Left lung (tissue), 10 donors: ENCODE results near the gene ACTL9. TPM values are rescaled to one million over a fixed set of nuclear protein-coding genes. Genes with fewer than 3 reads are reported as not detected.

Experiments
- ATAC-seq: fragments of 200-7000 bp; cut with Tn5 transposase; one replicate; pipeline ENCODE4 v1.9.1; 2020; ENCODE audit warnings: moderate library complexity
- DNase-seq, 4 donors: peaks; one replicate each; pipeline ENCODE4 v3.0.0-alpha.2; 2013 to 2020
- H3K27ac ChIP-seq, 2 donors: fragments of 200-600 bp; sonication (generic) in 1 of 2; one replicate each; pipeline versions ENCODE4 v1.5.0 to v1.8.0; 2020 to 2021
- H3K27me3 ChIP-seq, 2 donors: fragments of 200-600 bp; sonication (generic) in 1 of 2; one replicate each; pipeline versions ENCODE4 v1.5.0 to v1.8.0; 2020 to 2021
- H3K36me3 ChIP-seq, 2 donors: fragments of 200-600 bp; sonication (generic) in 1 of 2; one replicate each; pipeline versions ENCODE4 v1.5.0 to v1.8.0; 2020 to 2021
- H3K4me1 ChIP-seq, 2 donors: fragments of 200-600 bp; one replicate each; pipeline ENCODE4 v1.8.0; 2021
- H3K4me3 ChIP-seq, 2 donors: fragments of 200-600 bp; sonication (generic) in 1 of 2; one replicate each; pipeline versions ENCODE4 v1.5.0 to v1.8.0; 2020 to 2021; ENCODE audit warnings: mild to moderate bottlenecking in 1 of 2
- H3K9me3 ChIP-seq, 2 donors: fragments of 200-600 bp; sonication (generic) in 1 of 2; one replicate each; pipeline versions ENCODE4 v1.5.0 to v1.8.0; 2020 to 2021
- intact Hi-C, 2 donors: fragments of 100-400 bp; cut with DNase I; formaldehyde crosslinking; loops; one replicate each; pipeline versions ENCODE4 v1.11.2 to v1.14.2; 2022
- polyA plus RNA-seq, 6 donors: library from polyadenylated mRNA; unstranded; fragments of 120-200 nt; gene quantifications; one replicate each; pipeline ENCODE4 v1.2.1, GENCODE V29; 2013; ENCODE audit not compliant: insufficient read length in 6 of 6
- total RNA-seq, 2 donors: library from RNA; stranded (reverse); fragmentation: NEBNext Ultra II Directional; extraction: Animal tissue kit (Norgen Biotek cat#: 25700); gene quantifications; one replicate each; pipeline ENCODE4 v1.2.1, GENCODE V29; 2021
- TF ChIP-seq, protein P1 (sequence below), 2 donors: fragments of 200-600 bp; sonication (generic) in 1 of 2; IDR thresholded peaks; one replicate each; pipeline versions ENCODE4 v1.5.0 to v1.8.0; 2021; ENCODE audit warnings: antibody characterized with exemption in 2 of 2
- donor health status: DM: no; HTN: yes; CAD: no.
- donor health status: DM: no; HTN: no; CAD: no.

Gene ACTL9
- total and polyA plus RNA-seq, 8 donors: not detected

GRCh38 chr19:8664671-8665057, 33.9 kb downstream of the ACTL9 start:
- TF ChIP-seq, protein P1, sequence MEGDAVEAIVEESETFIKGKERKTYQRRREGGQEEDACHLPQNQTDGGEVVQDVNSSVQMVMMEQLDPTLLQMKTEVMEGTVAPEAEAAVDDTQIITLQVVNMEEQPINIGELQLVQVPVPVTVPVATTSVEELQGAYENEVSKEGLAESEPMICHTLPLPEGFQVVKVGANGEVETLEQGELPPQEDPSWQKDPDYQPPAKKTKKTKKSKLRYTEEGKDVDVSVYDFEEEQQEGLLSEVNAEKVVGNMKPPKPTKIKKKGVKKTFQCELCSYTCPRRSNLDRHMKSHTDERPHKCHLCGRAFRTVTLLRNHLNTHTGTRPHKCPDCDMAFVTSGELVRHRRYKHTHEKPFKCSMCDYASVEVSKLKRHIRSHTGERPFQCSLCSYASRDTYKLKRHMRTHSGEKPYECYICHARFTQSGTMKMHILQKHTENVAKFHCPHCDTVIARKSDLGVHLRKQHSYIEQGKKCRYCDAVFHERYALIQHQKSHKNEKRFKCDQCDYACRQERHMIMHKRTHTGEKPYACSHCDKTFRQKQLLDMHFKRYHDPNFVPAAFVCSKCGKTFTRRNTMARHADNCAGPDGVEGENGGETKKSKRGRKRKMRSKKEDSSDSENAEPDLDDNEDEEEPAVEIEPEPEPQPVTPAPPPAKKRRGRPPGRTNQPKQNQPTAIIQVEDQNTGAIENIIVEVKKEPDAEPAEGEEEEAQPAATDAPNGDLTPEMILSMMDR (IDR thresholded peaks at IDR 0.05): no peak
- intact Hi-C loops: no loop called here
- ATAC-seq: no peak

DNA sequence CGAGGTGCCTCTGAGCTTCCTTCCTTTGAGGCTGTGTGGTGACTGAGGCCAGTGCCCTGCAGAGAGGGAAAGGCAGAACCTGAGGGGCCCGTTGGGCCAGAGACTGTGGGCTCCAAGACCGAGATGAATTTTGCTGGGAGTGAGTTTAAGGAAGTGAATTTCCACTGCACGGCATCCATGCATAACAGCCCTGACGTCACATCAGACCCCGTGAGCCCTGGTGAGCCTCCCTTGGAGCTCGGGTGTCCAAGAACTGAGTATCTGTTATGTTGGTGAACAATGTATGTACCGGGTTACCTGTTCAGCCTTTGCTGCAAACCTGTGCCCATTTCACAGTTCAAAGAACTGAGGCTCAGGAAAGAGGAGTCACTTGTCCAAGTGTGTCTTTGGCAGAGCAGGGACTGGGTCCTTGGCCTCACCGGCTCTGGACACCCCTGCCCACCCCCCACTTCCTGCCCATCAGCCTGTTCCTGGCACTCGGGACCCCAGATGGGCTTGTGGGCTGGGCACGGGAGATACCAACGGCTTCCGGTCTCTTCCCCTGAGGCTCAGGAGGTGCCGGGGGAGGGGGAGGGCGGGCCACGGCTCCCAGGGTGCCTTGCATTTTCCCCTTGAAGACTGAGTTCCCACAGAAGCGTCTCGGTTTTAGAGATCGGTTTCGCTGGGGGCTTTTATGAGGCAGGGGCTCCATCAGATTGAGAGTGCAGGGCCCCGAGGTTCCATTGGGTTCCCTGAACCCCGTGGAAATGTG, 34.5 kb downstream of the ACTL9 start:
- no peak for DNase-seq

More at GRCh38 chr19:8664671-8665057, 33.9 kb downstream of the ACTL9 start:
- Histone ChIP-seq H3K27ac (no peak overlapping the region), H3K36me3 (no peaks in the 10 kb centered on the region), H3K4me3 (no peak overlapping the region), H3K4me1 (no peaks in the 10 kb centered on the region), H3K27me3 (peaks cover 0 to 35% of the 10 kb centered on the region in 2 donors), H3K9me3 (no peaks in the 10 kb centered on the region)
- no peak for DNase-seq

GRCh38 chr19:8662263-8662662, 36.3 kb downstream of the ACTL9 start:
- intact Hi-C loops: no loop called here
- Histone ChIP-seq H3K27me3 (peaks cover 0 to 51% of the 10 kb centered on the region in 2 donors), H3K4me3 (no peak overlapping the region), H3K9me3 (no peaks in the 10 kb centered on the region), H3K36me3 (no peaks in the 10 kb centered on the region), H3K4me1 (no peaks in the 10 kb centered on the region), H3K27ac (no peak overlapping the region)
- ATAC-seq: no peak
- TF ChIP-seq, protein P1 (IDR thresholded peaks at IDR 0.05): no peak
- no peak for DNase-seq

More for the DNA sequence above, 34.5 kb downstream of the ACTL9 start:
- Histone ChIP-seq H3K36me3 (no peaks in the 10 kb centered on the region), H3K27me3 (peaks cover 0 to 41% of the 10 kb centered on the region in 2 donors), H3K4me3 (no peak overlapping the region), H3K9me3 (no peaks in the 10 kb centered on the region), H3K4me1 (no peaks in the 10 kb centered on the region), H3K27ac (no peak overlapping the region)
- intact Hi-C loops: no loop called here
- TF ChIP-seq, protein P1 (IDR thresholded peaks at IDR 0.05): no peak
- no peak for ATAC-seq

- peaks cover 0 to under 1% of the 10 kb centered on the region in 2 donors for H3K4me1 ChIP-seq
- intact Hi-C loops: loop anchor here in 1 of 2 donors (5.0 kb wide), 1 partner anchor 417 kb away; no protein-coding TSS in a partner anchor
- no peak overlapping the region for H3K4me3 ChIP-seq
- TF ChIP-seq, protein P1 (IDR thresholded peaks at IDR 0.05): no peak
- DNase-seq (no peak), ATAC-seq (no peak)
- H3K27me3 ChIP-seq: peaks cover 0 to 69% of the 10 kb centered on the region in 2 donors
- H3K27ac ChIP-seq: no peak overlapping the region
- no peaks in the 10 kb centered on the region for H3K9me3 ChIP-seq
- no peaks in the 10 kb centered on the region for H3K36me3 ChIP-seq
These were observed 38.7 kb downstream of the ACTL9 start for GRCh38 chr19:8659905-8660304.

DNA sequence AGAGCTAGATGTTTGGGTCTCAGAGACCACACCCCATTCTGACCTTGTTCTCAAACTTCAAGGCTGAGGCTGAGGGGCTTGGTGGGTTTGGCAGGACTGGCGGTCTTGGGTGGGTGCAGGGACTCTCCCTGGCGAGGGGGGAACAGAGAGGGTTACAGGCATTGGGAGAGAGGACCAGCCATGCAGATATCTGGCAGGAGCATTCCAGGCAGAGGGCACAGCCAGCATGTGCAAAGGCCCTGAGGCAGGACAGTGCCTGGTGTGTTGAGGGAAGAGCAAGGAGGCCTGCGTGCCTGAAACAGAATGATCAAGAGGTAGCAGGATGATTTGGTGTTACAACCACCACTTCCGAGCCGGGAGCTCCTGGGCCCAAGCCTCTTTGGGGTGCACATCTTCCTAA, 40.7 kb downstream of the ACTL9 start:
- TF ChIP-seq, protein P1 (IDR thresholded peaks at IDR 0.05): no peak
- H3K27ac ChIP-seq: no peak overlapping the region
- H3K4me1 ChIP-seq: peaks cover 0 to 7% of the 10 kb centered on the region in 2 donors
- peaks cover 0 to 56% of the 10 kb centered on the region in 2 donors for H3K27me3 ChIP-seq
- no peaks in the 10 kb centered on the region for H3K36me3 ChIP-seq
- H3K4me3 ChIP-seq: no peak overlapping the region
- DNase-seq: no peak
- intact Hi-C loops: loop anchor here in 1 of 2 donors (5.0 kb wide), 1 partner anchor 419 kb away; no protein-coding TSS in a partner anchor
- no peak for ATAC-seq
- H3K9me3 ChIP-seq: no peaks in the 10 kb centered on the region
